ENCODE results near the gene ACOT2.
A peak's percentile ranks its signal among the peaks of the same experiment; 100 is the strongest.

- TF ChIP-seq POLR2A (IDR thresholded peaks at IDR 0.05) = peak; percentile 27 to 62 (median 42)
- TF ChIP-seq CTCF (IDR thresholded peaks at IDR 0.05) = peak in 5 of 7 experiments; percentile 26 to 58 (median 50)
Observed at GRCh38 chr14:73591690-73592449, 22.9 kb downstream of the ACOT2 start, which contains the start of gene ACOT4.

Measured in body of pancreas (tissue), 4 donors.